GM13977 (cell line): ENCODE results near the gene SOX14.

ENCODE experiments used
- DNase-seq: peaks from one replicate; pipeline ENCODE4 v3.0.0; 2012; ENCODE audit warnings: low spot score
- in situ Hi-C: fragments of 300-500 bp; cut with MboI; formaldehyde crosslinking; loops from one replicate; pipeline ENCODE4 v1.12.0; 2022; ENCODE audit warnings: low sequenced_read_pairs, low pct_unique_long_range_greater_than_20kb, mixed read lengths, inconsistent platforms; ENCODE audit not compliant: unreplicated experiment
- TF ChIP-seq, protein P1 (sequence below): IDR thresholded peaks from 2 replicates; pipeline ENCODE4 v1.5.1; 2012; ENCODE audit warnings: mild to moderate bottlenecking, control low read depth; ENCODE audit not compliant: insufficient read depth; ENCODE audit errors: extremely low read depth, missing control alignments

The SOX14 gene

DNA sequence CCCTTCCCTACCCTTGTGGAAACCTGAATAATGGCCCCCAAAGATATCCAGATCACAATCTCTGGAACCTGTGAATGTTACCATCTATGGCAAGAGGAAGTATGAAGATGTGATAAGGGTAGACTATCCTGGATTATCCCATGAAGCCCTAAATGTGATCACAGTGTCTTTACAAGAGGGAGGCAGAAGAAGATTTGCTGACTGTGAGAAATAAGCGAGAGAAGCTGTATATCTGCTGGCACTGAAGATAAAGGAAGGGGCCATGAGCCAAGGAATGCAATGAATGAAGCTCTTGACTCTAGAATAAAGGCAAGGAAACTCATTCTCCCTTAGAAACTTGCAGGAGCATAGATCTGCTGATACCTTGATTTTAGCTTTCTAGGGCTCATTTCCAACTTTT lies 39.1 kb downstream of the SOX14 start:
- in situ Hi-C loops: no loop called here
- TF ChIP-seq, protein P1, sequence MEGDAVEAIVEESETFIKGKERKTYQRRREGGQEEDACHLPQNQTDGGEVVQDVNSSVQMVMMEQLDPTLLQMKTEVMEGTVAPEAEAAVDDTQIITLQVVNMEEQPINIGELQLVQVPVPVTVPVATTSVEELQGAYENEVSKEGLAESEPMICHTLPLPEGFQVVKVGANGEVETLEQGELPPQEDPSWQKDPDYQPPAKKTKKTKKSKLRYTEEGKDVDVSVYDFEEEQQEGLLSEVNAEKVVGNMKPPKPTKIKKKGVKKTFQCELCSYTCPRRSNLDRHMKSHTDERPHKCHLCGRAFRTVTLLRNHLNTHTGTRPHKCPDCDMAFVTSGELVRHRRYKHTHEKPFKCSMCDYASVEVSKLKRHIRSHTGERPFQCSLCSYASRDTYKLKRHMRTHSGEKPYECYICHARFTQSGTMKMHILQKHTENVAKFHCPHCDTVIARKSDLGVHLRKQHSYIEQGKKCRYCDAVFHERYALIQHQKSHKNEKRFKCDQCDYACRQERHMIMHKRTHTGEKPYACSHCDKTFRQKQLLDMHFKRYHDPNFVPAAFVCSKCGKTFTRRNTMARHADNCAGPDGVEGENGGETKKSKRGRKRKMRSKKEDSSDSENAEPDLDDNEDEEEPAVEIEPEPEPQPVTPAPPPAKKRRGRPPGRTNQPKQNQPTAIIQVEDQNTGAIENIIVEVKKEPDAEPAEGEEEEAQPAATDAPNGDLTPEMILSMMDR: no peak
- DNase-seq: no peak

DNA sequence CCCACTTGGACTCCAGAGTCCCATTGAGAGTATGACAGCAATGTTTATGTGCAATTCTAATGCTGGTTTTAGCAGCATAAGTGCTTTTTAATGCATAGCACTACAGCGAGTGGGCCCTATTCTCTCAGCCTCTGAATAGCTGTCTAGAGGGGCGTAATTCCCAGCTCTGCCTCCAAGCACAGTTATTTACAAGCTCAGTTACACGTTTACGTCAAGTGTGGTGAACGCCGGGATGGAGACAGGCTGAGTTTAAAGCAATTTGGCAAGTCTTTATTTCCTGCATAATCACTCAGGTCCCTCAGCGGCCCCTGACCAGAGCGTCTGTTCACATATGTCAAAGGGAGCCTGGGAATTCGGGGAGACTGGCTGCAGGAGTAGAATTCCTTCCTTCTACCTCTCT lies 43.9 kb downstream of the SOX14 start:
- no peak for DNase-seq
- TF ChIP-seq, protein P1: no peak
- in situ Hi-C loops: no loop called here

DNA sequence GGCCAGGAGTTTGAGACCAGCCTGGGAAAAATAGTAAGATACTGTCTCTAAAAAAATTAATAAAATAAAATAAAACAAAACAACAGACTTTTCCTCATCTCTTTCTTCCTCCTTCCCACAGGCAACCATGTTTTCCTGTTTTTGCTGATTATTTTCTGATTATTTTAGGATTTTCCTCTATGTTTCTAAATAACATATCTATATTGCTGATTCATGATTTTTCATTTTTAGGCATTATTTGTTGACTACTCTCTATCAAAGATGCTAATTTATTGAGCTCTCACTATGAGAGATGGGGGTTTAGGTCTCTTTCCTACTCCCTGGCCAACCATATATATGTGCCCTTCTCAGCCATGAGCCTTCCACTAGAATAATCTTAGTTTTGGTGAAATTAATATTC lies 45.4 kb downstream of the SOX14 start:
- in situ Hi-C loops: no loop called here
- no peak for DNase-seq
- TF ChIP-seq, protein P1: no peak

DNA sequence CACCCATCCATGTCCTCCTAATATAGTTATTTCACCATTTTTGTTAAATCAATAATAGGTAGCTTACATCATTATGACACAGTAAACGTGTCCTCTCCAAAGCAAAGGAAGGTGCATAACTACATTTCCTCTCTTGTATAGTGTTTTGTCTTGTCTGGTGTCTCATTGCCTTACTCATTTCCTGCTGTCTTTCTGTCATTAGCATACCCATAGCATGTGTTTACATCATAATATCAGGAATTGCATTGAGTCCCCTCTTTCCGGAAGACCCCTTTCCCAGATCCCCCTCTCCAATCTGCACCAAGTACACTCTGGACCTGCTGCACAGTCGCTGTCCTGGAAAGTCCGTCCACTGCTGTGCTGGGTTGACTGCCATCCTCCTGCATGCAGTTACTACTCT lies 47.9 kb downstream of the SOX14 start:
- TF ChIP-seq, protein P1: no peak
- DNase-seq: no peak
- in situ Hi-C loops: no loop called here

DNA sequence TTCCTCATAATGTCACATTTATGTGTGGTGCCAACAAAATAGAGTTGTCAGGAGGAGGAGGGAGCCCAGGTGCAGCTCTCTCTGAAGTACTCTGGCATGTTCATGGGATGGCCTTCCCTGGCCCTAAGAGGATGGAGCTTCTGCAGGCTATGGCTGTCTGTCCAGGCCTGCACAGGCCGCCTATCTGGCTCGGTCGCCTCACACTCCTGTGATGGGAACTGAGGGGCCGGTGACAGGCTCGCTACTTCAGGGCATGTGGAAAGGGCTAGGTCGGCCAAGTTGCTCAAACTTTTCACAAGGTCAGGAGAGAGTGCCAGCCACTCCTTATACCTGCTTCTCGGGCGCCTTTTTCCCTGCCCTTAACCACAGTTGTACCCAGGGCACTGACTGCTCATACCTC lies 51.1 kb downstream of the SOX14 start:
- in situ Hi-C loops: no loop called here
- TF ChIP-seq, protein P1: no peak
- DNase-seq: no peak
